ENCODE measurements around the gene HDAC9. TPM values are rescaled to one million over a fixed set of nuclear protein-coding genes. Genes with fewer than 3 reads are reported as not detected.
A peak's percentile ranks its signal among the peaks of the same experiment; 100 is the strongest.

HDAC9 gene
- total RNA-seq, 4 donors from 2014 or later, result 3.0 to 14.0 (median 5.6) TPM

DNA sequence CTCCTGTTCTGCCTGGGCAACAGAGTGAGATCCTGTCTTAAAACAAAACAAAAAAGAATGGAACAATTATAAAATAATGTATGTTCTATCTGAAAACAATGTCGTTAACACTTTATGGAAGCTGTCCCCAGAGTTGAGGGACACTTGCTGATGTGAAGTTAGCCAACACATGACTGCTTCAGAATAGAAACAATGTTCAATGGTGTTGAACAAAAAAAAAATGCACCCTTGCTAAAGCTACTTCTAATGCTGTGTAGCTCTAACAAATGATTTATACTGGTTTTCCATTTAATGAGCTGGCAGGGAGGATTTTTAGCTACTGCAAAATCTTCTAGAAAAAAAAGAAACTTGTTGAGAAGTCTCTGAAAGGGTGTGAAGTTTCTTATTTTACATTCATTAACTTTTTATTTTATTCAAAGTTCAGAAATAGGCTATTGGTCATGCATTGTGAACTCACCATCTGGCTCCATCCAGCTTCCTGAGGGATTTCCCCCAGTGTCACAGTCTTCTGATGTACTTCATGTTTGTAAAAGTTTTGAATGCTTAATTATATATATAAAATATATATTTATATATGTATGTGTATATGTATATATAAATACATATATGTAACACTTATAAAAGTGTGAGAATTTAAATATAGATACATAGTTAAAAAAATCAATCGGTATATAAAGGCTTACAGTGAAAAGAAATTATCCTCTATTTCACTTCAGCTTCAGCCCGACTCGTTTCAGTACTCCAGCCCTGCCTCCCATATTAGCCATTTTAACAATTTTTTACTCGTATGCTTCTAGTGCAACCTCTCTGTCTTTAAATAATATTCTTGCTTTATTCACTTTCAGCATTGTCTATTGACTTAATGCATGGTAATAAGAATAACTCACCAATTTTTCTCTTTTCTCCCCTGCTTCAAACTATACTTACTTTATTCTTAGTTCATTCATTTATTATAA lies 35.0 kb downstream of the HDAC9 start:
- Histone ChIP-seq H3K4me1 (peaks cover 43 to 50% of the 10 kb centered on the region in 2 donors), H3K4me3 (no peak overlapping the region), H3K9me3 (no peaks in the 10 kb centered on the region), H3K27me3 (no peaks in the 10 kb centered on the region), H3K27ac (peak overlapping the region; percentile 24 to 41 (median 36)), H3K36me3 (no peaks in the 10 kb centered on the region)
- ATAC-seq, result peak; percentile 45 to 52
- no peak for DNase-seq
- in situ Hi-C loops (cut with MboI; ENCODE audit: low sequenced_read_pairs in 4 of 4), result no loop called here
- TF ChIP-seq, protein P1, sequence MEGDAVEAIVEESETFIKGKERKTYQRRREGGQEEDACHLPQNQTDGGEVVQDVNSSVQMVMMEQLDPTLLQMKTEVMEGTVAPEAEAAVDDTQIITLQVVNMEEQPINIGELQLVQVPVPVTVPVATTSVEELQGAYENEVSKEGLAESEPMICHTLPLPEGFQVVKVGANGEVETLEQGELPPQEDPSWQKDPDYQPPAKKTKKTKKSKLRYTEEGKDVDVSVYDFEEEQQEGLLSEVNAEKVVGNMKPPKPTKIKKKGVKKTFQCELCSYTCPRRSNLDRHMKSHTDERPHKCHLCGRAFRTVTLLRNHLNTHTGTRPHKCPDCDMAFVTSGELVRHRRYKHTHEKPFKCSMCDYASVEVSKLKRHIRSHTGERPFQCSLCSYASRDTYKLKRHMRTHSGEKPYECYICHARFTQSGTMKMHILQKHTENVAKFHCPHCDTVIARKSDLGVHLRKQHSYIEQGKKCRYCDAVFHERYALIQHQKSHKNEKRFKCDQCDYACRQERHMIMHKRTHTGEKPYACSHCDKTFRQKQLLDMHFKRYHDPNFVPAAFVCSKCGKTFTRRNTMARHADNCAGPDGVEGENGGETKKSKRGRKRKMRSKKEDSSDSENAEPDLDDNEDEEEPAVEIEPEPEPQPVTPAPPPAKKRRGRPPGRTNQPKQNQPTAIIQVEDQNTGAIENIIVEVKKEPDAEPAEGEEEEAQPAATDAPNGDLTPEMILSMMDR (IDR thresholded peaks at IDR 0.05 in 4 of 5, conservative IDR thresholded peaks at IDR 0.05 in 1 of 5), result no peak
- TF ChIP-seq POLR2A (IDR thresholded peaks at IDR 0.05), result no peak
- intact Hi-C loops (cut with DNase I; ENCODE audit: low total_unique reads), result no loop called here

DNA sequence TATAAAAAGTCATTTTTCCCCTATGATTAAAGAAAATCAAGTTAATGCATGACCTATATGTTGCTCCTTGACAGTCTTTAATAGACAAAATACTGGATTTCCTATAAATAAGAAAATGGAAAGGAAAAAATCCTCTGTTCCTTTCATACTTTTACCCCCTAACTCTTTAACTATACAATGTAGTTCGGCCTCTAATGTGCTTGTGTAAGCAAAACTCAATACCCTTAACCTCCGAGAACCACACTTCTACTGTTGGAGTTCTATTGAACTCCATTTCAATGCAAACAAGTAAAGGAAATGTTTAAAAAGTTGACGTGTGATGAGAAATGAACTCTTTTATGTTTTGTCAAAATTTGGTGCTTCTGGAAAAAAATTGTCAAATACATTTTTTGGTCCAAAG lies 36.0 kb downstream of the HDAC9 start:
- ATAC-seq (no peak), DNase-seq (no peak)
- intact Hi-C loops (cut with DNase I; ENCODE audit: low total_unique reads) (no loop called here), in situ Hi-C loops (cut with MboI; ENCODE audit: low sequenced_read_pairs in 4 of 4) (no loop called here)
- no peak overlapping the region for H3K27ac ChIP-seq
- H3K36me3 ChIP-seq, result no peaks in the 10 kb centered on the region
- no peak overlapping the region for H3K4me3 ChIP-seq
- H3K27me3 ChIP-seq, result no peaks in the 10 kb centered on the region
- TF ChIP-seq, protein P1 (IDR thresholded peaks at IDR 0.05 in 4 of 5, conservative IDR thresholded peaks at IDR 0.05 in 1 of 5), result no peak
- no peak for TF ChIP-seq POLR2A (IDR thresholded peaks at IDR 0.05)
- H3K4me1 ChIP-seq, result peaks cover 42 to 50% of the 10 kb centered on the region in 2 donors
- H3K9me3 ChIP-seq, result no peaks in the 10 kb centered on the region

DNA sequence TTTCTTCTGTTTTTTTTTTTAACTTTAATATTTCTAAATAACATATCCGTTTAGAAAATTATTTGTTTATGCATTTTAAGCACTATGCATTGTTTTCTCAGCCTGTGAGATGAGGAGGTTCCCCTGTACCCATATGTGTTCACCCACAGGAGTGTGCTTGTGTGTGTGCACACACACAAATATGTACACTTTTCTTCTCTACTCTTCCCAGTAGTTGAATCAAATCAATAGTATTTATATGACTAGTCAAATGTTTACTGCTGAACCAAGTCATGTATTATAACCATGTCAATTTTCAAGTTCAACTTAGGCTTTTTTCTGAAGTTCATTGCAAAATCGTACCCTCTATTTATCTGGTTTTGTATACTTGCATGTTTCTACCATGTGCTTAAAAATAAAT lies 37.3 kb downstream of the HDAC9 start:
- TF ChIP-seq, protein P1 (IDR thresholded peaks at IDR 0.05 in 4 of 5, conservative IDR thresholded peaks at IDR 0.05 in 1 of 5), result no peak
- no peak for TF ChIP-seq POLR2A (IDR thresholded peaks at IDR 0.05)
- in situ Hi-C loops (cut with MboI; ENCODE audit: low sequenced_read_pairs in 4 of 4), result no loop called here
- Histone ChIP-seq H3K36me3 (no peaks in the 10 kb centered on the region), H3K27me3 (no peaks in the 10 kb centered on the region), H3K27ac (no peak overlapping the region), H3K9me3 (no peaks in the 10 kb centered on the region), H3K4me3 (no peak overlapping the region), H3K4me1 (peaks cover 44 to 52% of the 10 kb centered on the region in 2 donors)
- no peak for ATAC-seq
- intact Hi-C loops (cut with DNase I; ENCODE audit: low total_unique reads), result no loop called here
- no peak for DNase-seq

DNA sequence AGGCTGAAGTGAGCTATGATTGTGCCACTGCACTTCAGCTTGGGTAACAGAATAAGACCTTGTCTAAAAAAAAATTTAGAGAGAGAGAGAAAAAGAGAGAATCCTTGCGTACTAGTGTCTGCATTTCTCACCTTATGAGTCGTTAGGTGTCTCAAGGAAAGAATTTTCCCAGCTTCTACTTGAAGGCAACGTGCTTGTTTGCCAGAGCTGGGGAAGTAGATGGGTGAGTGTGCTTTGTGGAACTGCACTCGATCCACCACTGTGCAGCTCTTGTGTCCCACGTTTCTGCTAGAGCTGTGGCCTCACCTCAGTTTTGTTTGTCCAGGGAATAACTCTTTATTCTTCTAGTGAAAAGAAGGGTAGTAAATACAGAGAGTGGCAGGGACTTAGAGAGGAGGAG lies 38.9 kb downstream of the HDAC9 start:
- in situ Hi-C loops (cut with MboI; ENCODE audit: low sequenced_read_pairs in 4 of 4), result no loop called here
- TF ChIP-seq, protein P1 (IDR thresholded peaks at IDR 0.05 in 4 of 5, conservative IDR thresholded peaks at IDR 0.05 in 1 of 5), result no peak
- TF ChIP-seq POLR2A (IDR thresholded peaks at IDR 0.05), result no peak
- Histone ChIP-seq H3K9me3 (no peaks in the 10 kb centered on the region), H3K36me3 (no peaks in the 10 kb centered on the region), H3K4me3 (no peak overlapping the region), H3K27ac (no peak overlapping the region), H3K27me3 (no peaks in the 10 kb centered on the region), H3K4me1 (peaks cover 41 to 43% of the 10 kb centered on the region in 2 donors)
- intact Hi-C loops (cut with DNase I; ENCODE audit: low total_unique reads), result no loop called here
- no peak for DNase-seq
- ATAC-seq, result no peak
